ENCODE results near the gene RANBP1. TPM values are rescaled to one million over a fixed set of nuclear protein-coding genes. Genes with fewer than 3 reads are reported as not detected.
A peak's percentile ranks its signal among the peaks of the same experiment; 100 is the strongest.

The RANBP1 gene
- total and polyA plus RNA-seq, 2 of the 13 experiments (the other 11 are each of a cell fraction or from before 2014, with no cell fraction given): 181 to 492 TPM

GRCh38 chr22:20153945-20154344 is 38.0 kb downstream of the RANBP1 start (continued):
- no peak for TF ChIP-seq ELK4 (CRISPR knock-in tag; IDR thresholded peaks at IDR 0.05; ENCODE audit: borderline replicate concordance)
- no peak for TF ChIP-seq GATAD1 (CRISPR knock-in tag; IDR thresholded peaks at IDR 0.05)
- TF ChIP-seq NBN (conservative IDR thresholded peaks at IDR 0.05): no peak
- TF ChIP-seq LCORL (IDR thresholded peaks at IDR 0.05): no peak
- TF ChIP-seq LCORL (CRISPR knock-in tag; IDR thresholded peaks at IDR 0.05): no peak
- TF ChIP-seq DNMT1 (CRISPR knock-in tag; IDR thresholded peaks at IDR 0.05): no peak
- no peak for TF ChIP-seq AFF4 (CRISPR knock-in tag; IDR thresholded peaks at IDR 0.05)
- TF ChIP-seq ESRRA (CRISPR knock-in tag; IDR thresholded peaks at IDR 0.05; ENCODE audit: low read depth): no peak
- TF ChIP-seq CCAR2 (optimal IDR thresholded peaks at IDR 0.05; ENCODE audit: low read depth, low read length): no peak
- peak; percentile 94; the same call in 1 of the 2 replicates for TF ChIP-seq DMAP1 (CRISPR knock-in tag; IDR thresholded peaks at IDR 0.05)
- TF ChIP-seq RAD21 (CRISPR knock-in tag; IDR thresholded peaks at IDR 0.05): no peak
- 0 out of 2 replicates have a peak, but pooled peaks have one; percentile 36 for TF ChIP-seq EZH2 (conservative IDR thresholded peaks at IDR 0.05; ENCODE audit: low read depth, low read length)
- TF ChIP-seq ZNF687 (CRISPR knock-in tag; IDR thresholded peaks at IDR 0.05): peak; percentile 41; the same call in 1 of the 2 replicates
- TF ChIP-seq ZNF484 (CRISPR knock-in tag; IDR thresholded peaks at IDR 0.05; ENCODE audit: borderline replicate concordance, low read depth): no peak
- no peak for TF ChIP-seq ZNF564 (CRISPR knock-in tag; IDR thresholded peaks at IDR 0.05)
- TF ChIP-seq ZNF816 (CRISPR knock-in tag; IDR thresholded peaks at IDR 0.05; ENCODE audit: borderline replicate concordance): no peak
- TF ChIP-seq HCFC1 (IDR thresholded peaks at IDR 0.05; ENCODE audit: low read depth, low read length): no peak
- no peak for TF ChIP-seq ZNF619 (CRISPR knock-in tag; IDR thresholded peaks at IDR 0.05)
- 0 out of 2 replicates have a peak, but pooled peaks have one; percentile 18 for TF ChIP-seq MYC (CRISPR knock-in tag; IDR thresholded peaks at IDR 0.05; ENCODE audit: borderline replicate concordance)
- TF ChIP-seq MEIS1 (CRISPR knock-in tag; IDR thresholded peaks at IDR 0.05; ENCODE audit: borderline replicate concordance): no peak
- TF ChIP-seq NR2F1 (CRISPR knock-in tag; IDR thresholded peaks at IDR 0.05): no peak
